ENCODE results near the gene AAK1.

DNA sequence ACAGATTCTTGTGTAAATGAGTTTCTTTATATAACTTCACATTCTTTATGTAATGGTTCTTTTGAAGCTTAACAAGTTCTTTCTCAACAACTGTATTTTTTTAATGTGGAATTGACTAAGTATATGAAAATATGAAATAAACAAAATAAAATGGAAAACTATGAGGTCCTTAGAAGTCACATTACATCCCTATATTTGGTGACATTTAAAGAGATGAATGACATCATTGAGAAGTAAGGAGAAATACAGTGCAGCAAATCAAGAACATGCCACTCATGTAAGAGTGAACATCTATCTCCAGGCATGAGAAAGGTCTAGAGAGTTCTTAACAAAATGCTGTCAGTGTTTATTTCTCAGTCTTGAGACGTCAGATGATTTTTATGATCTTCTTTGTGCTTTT lies 39.0 kb upstream of the AAK1 start:
- TF ChIP-seq, protein P1, sequence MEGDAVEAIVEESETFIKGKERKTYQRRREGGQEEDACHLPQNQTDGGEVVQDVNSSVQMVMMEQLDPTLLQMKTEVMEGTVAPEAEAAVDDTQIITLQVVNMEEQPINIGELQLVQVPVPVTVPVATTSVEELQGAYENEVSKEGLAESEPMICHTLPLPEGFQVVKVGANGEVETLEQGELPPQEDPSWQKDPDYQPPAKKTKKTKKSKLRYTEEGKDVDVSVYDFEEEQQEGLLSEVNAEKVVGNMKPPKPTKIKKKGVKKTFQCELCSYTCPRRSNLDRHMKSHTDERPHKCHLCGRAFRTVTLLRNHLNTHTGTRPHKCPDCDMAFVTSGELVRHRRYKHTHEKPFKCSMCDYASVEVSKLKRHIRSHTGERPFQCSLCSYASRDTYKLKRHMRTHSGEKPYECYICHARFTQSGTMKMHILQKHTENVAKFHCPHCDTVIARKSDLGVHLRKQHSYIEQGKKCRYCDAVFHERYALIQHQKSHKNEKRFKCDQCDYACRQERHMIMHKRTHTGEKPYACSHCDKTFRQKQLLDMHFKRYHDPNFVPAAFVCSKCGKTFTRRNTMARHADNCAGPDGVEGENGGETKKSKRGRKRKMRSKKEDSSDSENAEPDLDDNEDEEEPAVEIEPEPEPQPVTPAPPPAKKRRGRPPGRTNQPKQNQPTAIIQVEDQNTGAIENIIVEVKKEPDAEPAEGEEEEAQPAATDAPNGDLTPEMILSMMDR (conservative IDR thresholded peaks at IDR 0.05 in 1 of 2, IDR thresholded peaks at IDR 0.05 in 1 of 2; ENCODE audit: low read depth in 1 of 2, low read length in 2 of 2) = no peak
- TF ChIP-seq EZH2 (IDR thresholded peaks at IDR 0.05; ENCODE audit: low read length, missing control alignments) = no peak

Data from fibroblast of lung (primary cell).